GM10266 (cell line): ENCODE data around the gene CLIP1.
"Not testable (repeated sequence)": the region's sequence is repeated elsewhere in the genome, so short reads cannot be mapped to it uniquely, and the experiment has no call there.

Experiments used
- DNase-seq: peaks from one replicate; pipeline ENCODE4 v3.0.0; 2012; ENCODE audit errors: extremely low spot score
- CTCF ChIP-seq: IDR thresholded peaks from 2 replicates; pipeline ENCODE4 v1.5.1; 2012; ENCODE audit warnings: mild to moderate bottlenecking, low read depth; ENCODE audit not compliant: control insufficient read depth, insufficient read depth; ENCODE audit errors: missing control alignments

Gene CLIP1

GRCh38 chr12:122363782-122364181 is 58.7 kb downstream of the CLIP1 start:
- TF ChIP-seq CTCF = no peak
- DNase-seq = no peak

- DNase-seq = no peak
- no peak for TF ChIP-seq CTCF
Measured at GRCh38 chr12:122362755-122363154, 59.7 kb downstream of the CLIP1 start.

DNA sequence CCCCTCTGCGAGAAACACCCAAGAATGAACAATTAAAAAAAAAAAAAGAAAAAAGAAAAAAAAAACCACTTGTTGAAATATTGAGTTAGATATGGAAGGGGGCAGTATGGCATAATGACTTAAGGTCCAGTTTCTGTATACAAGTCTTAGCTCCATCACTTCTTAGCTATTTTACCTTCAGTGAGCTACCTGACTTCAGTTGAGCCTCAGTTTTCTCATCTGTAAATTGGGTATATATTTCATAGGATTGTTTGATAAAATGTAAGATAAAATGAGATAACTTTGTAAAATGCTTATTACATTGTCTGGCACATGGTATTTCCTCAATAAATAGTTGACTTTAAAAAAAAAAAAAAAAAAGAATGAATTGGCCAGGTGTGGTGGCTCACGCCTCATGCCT is 64.1 kb downstream of the CLIP1 start:
- not testable (repeated sequence) for DNase-seq

DNA sequence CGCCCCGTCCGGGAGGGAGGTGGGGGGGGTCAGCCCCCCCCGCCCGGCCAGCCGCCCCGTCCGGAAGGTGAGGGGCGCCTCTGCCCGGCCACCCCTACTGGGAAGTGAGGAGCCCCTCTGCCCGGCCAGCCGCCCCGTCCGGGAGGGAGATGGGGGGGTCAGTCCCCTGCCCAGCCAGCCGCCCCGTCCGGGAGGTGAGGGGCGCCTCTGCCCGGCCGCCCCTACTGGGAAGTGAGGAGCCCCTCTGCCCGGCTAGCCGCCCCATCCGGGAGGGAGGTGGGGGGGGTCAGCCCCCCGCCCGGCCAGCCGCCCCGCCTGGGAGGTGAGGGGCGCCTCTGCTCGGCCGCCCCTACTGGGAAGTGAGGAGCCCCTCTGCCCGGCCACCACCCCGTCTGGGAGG is 64.9 kb downstream of the CLIP1 start:
- DNase-seq = not testable (repeated sequence)

- DNase-seq = not testable (repeated sequence)
Measured at GRCh38 chr12:122356991-122357390, 65.5 kb downstream of the CLIP1 start.

- peak; percentile 72 for DNase-seq
- TF ChIP-seq CTCF = peak; percentile 78
Measured at GRCh38 chr12:122356192-122356635, 66.3 kb downstream of the CLIP1 start.

DNA sequence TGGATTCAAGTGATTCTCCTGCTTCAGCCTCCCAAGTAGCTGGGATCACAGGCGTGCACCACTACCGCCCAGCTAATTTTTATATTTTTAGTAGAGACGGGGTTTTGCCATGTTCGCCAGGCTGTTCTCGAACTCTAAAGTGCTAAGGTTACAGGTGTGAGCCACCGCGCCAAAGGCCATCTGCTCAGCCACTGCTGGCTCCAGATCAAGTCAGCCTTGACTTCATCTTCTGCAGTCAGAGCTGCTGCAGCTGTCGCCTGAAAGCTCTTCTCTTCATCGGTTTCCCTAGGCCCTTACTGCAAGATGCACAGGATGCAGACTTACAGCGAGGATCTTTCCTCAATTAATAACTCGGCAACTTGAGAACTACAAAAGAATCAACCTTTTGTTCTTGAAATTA is 66.8 kb downstream of the CLIP1 start:
- no peak for TF ChIP-seq CTCF
- DNase-seq = no peak

GRCh38 chr12:122354958-122355641 is 67.4 kb downstream of the CLIP1 start:
- no peak for DNase-seq
- no peak for TF ChIP-seq CTCF

DNA sequence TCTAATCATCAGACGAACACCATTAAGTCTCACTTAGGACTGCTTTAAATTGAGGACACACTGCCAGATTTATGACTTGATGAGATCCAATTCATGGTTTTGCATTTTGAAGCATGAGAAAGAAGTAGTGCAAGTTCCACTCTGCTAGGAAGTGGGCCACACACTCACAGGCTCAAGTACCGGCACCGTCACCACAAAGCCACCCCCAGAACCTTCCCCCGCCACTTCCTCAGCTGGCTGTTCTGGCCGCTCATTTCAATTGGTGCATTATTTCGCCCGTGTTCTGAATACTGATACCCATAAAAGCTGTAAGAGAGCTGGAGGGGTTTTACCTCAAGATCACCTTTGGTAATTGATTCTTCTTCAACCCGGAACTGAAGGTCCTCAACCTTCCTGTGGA is 70.1 kb downstream of the CLIP1 start:
- no peak for TF ChIP-seq CTCF
- DNase-seq = no peak
